HepG2 (cell line): ENCODE results near the gene CBLN3. TPM values are rescaled to one million over a fixed set of nuclear protein-coding genes. Genes with fewer than 3 reads are reported as not detected.

Experiments used
- ATAC-seq: fragments of 200-7000 bp; cut with Tn5 transposase; 3 replicates; pipeline ENCODE4 v1.9.1; 2020; ENCODE audit warnings: mild to moderate bottlenecking, moderate library complexity
- BruUV-seq: library from RNA; stranded (reverse); fragments of 400-500 nt; replicated peaks from 2 replicates; lab custom pipeline; 2021; lab: Mats Ljungman, UMichigan
- CTCF ChIA-PET: fragments of 300-600 bp; formaldehyde crosslinking; extraction: SDS; loops from one replicate; lab custom pipeline; 2021; ENCODE audit warnings: low total read pairs, inconsistent platforms, low intra/inter-chr PET ratio; lab: Yijun Ruan, JAX
- POLR2A ChIA-PET: fragments of 350-600 bp; sonication (Branson Sonifier 250); formaldehyde crosslinking; loops from one replicate; lab custom pipeline; 2020; ENCODE audit warnings: antibody characterized with exemption, inconsistent platforms; lab: Yijun Ruan, JAX
- DNase-seq: peaks from one replicate; pipeline ENCODE4 v3.0.0-alpha.2; 2015; ENCODE audit warnings: low spot score
- FAIRE-seq: peaks from 3 replicates; lab custom pipeline; 2011; peaks lifted over from hg19 to GRCh38; lab: Jason Lieb, UNC
- H2AFZ ChIP-seq: one replicate; pipeline ENCODE4 v1.6.1; 2011; ENCODE audit warnings: low read length, inconsistent platforms
- H3K27ac ChIP-seq: fragments of 300-600 bp; 3 replicates; pipeline ENCODE4 v1.8.0; 2011; ENCODE audit warnings: mixed run types, mild to moderate bottlenecking, mixed read lengths, low read length, inconsistent platforms; ENCODE audit not compliant: insufficient read depth; ENCODE audit errors: extremely low read length
- H3K27me3 ChIP-seq, 2 experiments: fragments of 200-600 bp in 1 of 2; 2 replicates in 1 of 2; 3 replicates in 1 of 2; pipeline versions ENCODE4 v1.6.0 to v1.8.0; 2011; ENCODE audit warnings: low read length in 2 of 2, mild to moderate bottlenecking in 2 of 2, moderate library complexity in 2 of 2, inconsistent platforms in 1 of 2; ENCODE audit not compliant: insufficient read depth in 2 of 2, control insufficient read depth in 1 of 2
- H3K36me3 ChIP-seq, 2 experiments: fragments of 200-600 bp in 1 of 2; replicated peaks in 1 of 2; 2 replicates in 1 of 2; 3 replicates in 1 of 2; pipeline versions ENCODE4 v1.5.1 to v1.8.0; 2011; ENCODE audit warnings: low read length in 2 of 2, inconsistent platforms in 1 of 2; ENCODE audit not compliant: insufficient read depth in 2 of 2, control insufficient read depth in 1 of 2
- H3K4me1 ChIP-seq: 2 replicates; pipeline ENCODE4 v1.5.1; 2012; ENCODE audit warnings: low read length, inconsistent platforms; ENCODE audit not compliant: insufficient read depth
- H3K4me2 ChIP-seq: 2 replicates; pipeline ENCODE4 v1.6.0; 2011; ENCODE audit warnings: low read depth, low read length, inconsistent platforms
- H3K4me3 ChIP-seq, 3 experiments: fragments of 200-600 bp in 1 of 3; sonication (generic), shearing (Covaris generic) in 1 of 3; replicated peaks in 1 of 3; 2 replicates each; pipeline ENCODE4 v1.5.1; 2011 to 2016; ENCODE audit warnings: low read length in 3 of 3, inconsistent platforms in 2 of 3, low read depth in 2 of 3, mild to moderate bottlenecking in 2 of 3, control low read depth in 1 of 3, mixed read lengths in 1 of 3; ENCODE audit not compliant: insufficient read depth in 1 of 3
- H3K79me2 ChIP-seq: one replicate; pipeline ENCODE4 v1.6.1; 2011; ENCODE audit warnings: low read length, inconsistent platforms; ENCODE audit not compliant: insufficient read depth
- H3K9ac ChIP-seq: 2 replicates; pipeline ENCODE4 v1.6.0; 2011; ENCODE audit warnings: mild to moderate bottlenecking, low read depth, low read length, inconsistent platforms; ENCODE audit not compliant: insufficient read depth
- H3K9me3 ChIP-seq: 2 replicates; pipeline ENCODE4 v1.5.1; 2012; ENCODE audit warnings: mild to moderate bottlenecking, low read length
- H4K20me1 ChIP-seq: 2 replicates; pipeline ENCODE4 v1.6.0; 2011; ENCODE audit warnings: inconsistent platforms, mild to moderate bottlenecking, low read length, moderate library complexity; ENCODE audit not compliant: insufficient read depth
- GFI1 ChIP-seq: sonication (generic); formaldehyde crosslinking; IDR thresholded peaks from 2 replicates; pipeline ENCODE4 v1.5.0; 2020; ENCODE audit warnings: missing genetic modification reagents, mild to moderate bottlenecking, borderline replicate concordance
- MAFG ChIP-seq: sonication (generic); formaldehyde crosslinking; IDR thresholded peaks from 2 replicates; pipeline ENCODE4 v1.5.1; 2020; ENCODE audit warnings: mild to moderate bottlenecking, missing genetic modification reagents
- MLLT10 ChIP-seq: sonication (generic); formaldehyde crosslinking; IDR thresholded peaks from 2 replicates; pipeline ENCODE4 v1.4.0; 2020; ENCODE audit warnings: missing genetic modification reagents
- NFKB2 ChIP-seq: sonication (generic); formaldehyde crosslinking; IDR thresholded peaks from 2 replicates; pipeline ENCODE4 v1.4.0; 2020; ENCODE audit warnings: missing genetic modification reagents, borderline replicate concordance
- ZBTB42 ChIP-seq: sonication (generic); formaldehyde crosslinking; IDR thresholded peaks from 2 replicates; pipeline ENCODE4 v1.5.0; 2020; ENCODE audit warnings: mild to moderate bottlenecking, missing genetic modification reagents
- ZNF3 ChIP-seq: IDR thresholded peaks from 2 replicates; pipeline ENCODE4 v1.7.0; 2017; ENCODE audit warnings: inconsistent platforms
- ZNF33B ChIP-seq: sonication (generic); formaldehyde crosslinking; IDR thresholded peaks from 2 replicates; pipeline ENCODE4 v1.5.1; 2020; ENCODE audit warnings: mild to moderate bottlenecking, missing genetic modification reagents
- ZNF34 ChIP-seq: sonication (generic); formaldehyde crosslinking; IDR thresholded peaks from 2 replicates; pipeline ENCODE4 v1.4.0; 2020; ENCODE audit warnings: mild to moderate bottlenecking, missing genetic modification reagents, borderline replicate concordance
- ZNF768 ChIP-seq: sonication (generic); formaldehyde crosslinking; IDR thresholded peaks from 2 replicates; pipeline ENCODE4 v1.4.0; 2020; ENCODE audit warnings: missing genetic modification reagents
- WGBS: methylation state at CpG from one replicate; pipeline ENCODE4 v1.1.6; 2017; ENCODE audit warnings: low lambda C conversion rate; 5-methylcytosine and 5-hydroxymethylcytosine counted together
- in situ Hi-C: cut with HindIII; loops from 2 replicates; pipeline ENCODE4 v1.10.0; 2017; ENCODE audit warnings: low pct_unique_long_range_greater_than_20kb; ENCODE audit not compliant: extremely low pct_ligation_motif_present
- intact Hi-C: fragments of 100-400 bp; cut with micrococcal nuclease; formaldehyde crosslinking; loops from one replicate; pipeline ENCODE4 v1.10.0; 2022; ENCODE audit not compliant: unreplicated experiment
- polyA plus RNA-seq, 8 experiments: library from polyadenylated mRNA; depleted of rRNA in 3 of 8; stranded (reverse) in 7 of 8; unstranded in 1 of 8; fragments of >200 nt; fragmentation: Illumina TruSeq in 4 of 8; extraction: Trizol in 4 of 8; gene quantifications; 2 replicates each; pipeline versions ENCODE4 v1.2.1 to v1.2.3, GENCODE V29; 2011 to 2016; ENCODE audit warnings: low read depth in 4 of 8, missing spikeins in 1 of 8, mixed read lengths in 1 of 8; ENCODE audit not compliant: insufficient read depth in 1 of 8
- total RNA-seq, 5 experiments: library from RNA; depleted of rRNA; stranded (reverse); fragments of >200 nt; fragmentation: Illumina TruSeq; extraction: Trizol; gene quantifications; 2 replicates each; pipeline ENCODE4 v1.2.3, GENCODE V29; 2016; ENCODE audit warnings: low read depth in 1 of 5
- TF ChIP-seq, protein P1 (sequence below): sonication (generic); formaldehyde crosslinking; IDR thresholded peaks from 2 replicates; pipeline ENCODE4 v1.5.1; 2020; ENCODE audit warnings: mild to moderate bottlenecking, missing genetic modification reagents, borderline replicate concordance
- TF ChIP-seq, protein P2 (sequence below): sonication (generic); formaldehyde crosslinking; IDR thresholded peaks from 2 replicates; pipeline ENCODE4 v1.8.0; 2022; ENCODE audit warnings: missing genetic modification reagents, mild to moderate bottlenecking, inconsistent platforms, borderline replicate concordance
- TF ChIP-seq, protein P3 (sequence below): sonication (generic); formaldehyde crosslinking; IDR thresholded peaks from 2 replicates; pipeline ENCODE4 v1.5.0; 2020; ENCODE audit warnings: mild to moderate bottlenecking, missing genetic modification reagents
- TF ChIP-seq, protein P4 (sequence below): fragments of 450-650 bp; IDR thresholded peaks from 2 replicates; pipeline ENCODE4 v1.6.1; 2017

CBLN3 gene
- total and polyA plus RNA-seq, 2 of the 13 experiments (the other 11 are each of a cell fraction or from before 2014, with no cell fraction given): 0.66 to 0.98 TPM

DNA sequence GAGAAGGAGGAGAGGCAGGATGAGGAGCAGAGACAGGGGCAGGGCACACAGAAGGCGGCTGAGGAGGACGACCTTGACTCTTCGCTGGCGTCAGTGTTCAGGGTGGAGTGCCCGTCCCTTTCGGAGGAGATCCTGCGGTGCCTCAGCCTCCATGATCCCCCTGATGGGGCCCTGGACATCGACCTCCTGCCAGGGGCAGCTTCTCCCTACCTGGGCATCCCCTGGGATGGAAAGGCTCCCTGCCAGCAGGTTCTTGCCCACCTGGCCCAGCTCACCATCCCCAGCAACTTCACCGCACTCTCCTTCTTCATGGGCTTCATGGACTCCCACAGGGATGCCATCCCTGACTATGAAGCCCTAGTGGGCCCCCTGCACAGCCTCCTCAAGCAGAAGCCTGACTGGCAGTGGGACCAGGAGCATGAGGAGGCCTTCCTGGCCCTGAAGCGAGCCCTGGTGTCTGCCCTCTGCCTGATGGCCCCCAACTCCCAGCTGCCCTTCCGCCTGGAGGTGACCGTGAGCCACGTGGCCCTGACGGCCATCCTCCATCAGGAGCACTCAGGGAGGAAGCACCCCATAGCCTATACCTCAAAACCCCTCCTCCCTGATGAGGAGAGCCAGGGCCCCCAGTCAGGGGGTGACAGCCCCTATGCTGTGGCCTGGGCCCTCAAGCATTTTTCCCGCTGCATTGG lies 14.6 kb downstream of the CBLN3 start:
- no peaks in the 10 kb centered on the region for H3K9me3 ChIP-seq
- no peak for ATAC-seq
- no peak for FAIRE-seq
- POLR2A ChIA-PET: interaction anchor here (1.9 kb wide), 1 partner anchor 15 kb away, joined by 9 read pairs; the partner anchor contains the start of genes CBLN3 and KHNYN
- intact Hi-C loops (no loop called here), in situ Hi-C loops (no loop called here)
- H3K4me3 ChIP-seq: no peak overlapping the region
- H3K79me2 ChIP-seq: no peaks in the 10 kb centered on the region
- no peak overlapping the region for H2AFZ ChIP-seq
- H3K27ac ChIP-seq: no peak overlapping the region
- H3K4me1 ChIP-seq: no peaks in the 10 kb centered on the region
- CTCF ChIA-PET: no interaction called here
- H3K36me3 ChIP-seq: no peaks in the 10 kb centered on the region
- H4K20me1 ChIP-seq: no peaks in the 10 kb centered on the region
- no peak for DNase-seq
- H3K9ac ChIP-seq: no peak overlapping the region
- no TSS peak for BruUV-seq
- no peak overlapping the region for H3K4me2 ChIP-seq
- H3K27me3 ChIP-seq: peaks cover 0 to under 1% of the 10 kb centered on the region in 2 experiments; a peak in 2 of 5 replicates
- WGBS: 68% methylated on average over 15 of the region's 15 CpGs
- TF ChIP-seq ZNF33B (CRISPR knock-in tag): no peak
- TF ChIP-seq, protein P1, sequence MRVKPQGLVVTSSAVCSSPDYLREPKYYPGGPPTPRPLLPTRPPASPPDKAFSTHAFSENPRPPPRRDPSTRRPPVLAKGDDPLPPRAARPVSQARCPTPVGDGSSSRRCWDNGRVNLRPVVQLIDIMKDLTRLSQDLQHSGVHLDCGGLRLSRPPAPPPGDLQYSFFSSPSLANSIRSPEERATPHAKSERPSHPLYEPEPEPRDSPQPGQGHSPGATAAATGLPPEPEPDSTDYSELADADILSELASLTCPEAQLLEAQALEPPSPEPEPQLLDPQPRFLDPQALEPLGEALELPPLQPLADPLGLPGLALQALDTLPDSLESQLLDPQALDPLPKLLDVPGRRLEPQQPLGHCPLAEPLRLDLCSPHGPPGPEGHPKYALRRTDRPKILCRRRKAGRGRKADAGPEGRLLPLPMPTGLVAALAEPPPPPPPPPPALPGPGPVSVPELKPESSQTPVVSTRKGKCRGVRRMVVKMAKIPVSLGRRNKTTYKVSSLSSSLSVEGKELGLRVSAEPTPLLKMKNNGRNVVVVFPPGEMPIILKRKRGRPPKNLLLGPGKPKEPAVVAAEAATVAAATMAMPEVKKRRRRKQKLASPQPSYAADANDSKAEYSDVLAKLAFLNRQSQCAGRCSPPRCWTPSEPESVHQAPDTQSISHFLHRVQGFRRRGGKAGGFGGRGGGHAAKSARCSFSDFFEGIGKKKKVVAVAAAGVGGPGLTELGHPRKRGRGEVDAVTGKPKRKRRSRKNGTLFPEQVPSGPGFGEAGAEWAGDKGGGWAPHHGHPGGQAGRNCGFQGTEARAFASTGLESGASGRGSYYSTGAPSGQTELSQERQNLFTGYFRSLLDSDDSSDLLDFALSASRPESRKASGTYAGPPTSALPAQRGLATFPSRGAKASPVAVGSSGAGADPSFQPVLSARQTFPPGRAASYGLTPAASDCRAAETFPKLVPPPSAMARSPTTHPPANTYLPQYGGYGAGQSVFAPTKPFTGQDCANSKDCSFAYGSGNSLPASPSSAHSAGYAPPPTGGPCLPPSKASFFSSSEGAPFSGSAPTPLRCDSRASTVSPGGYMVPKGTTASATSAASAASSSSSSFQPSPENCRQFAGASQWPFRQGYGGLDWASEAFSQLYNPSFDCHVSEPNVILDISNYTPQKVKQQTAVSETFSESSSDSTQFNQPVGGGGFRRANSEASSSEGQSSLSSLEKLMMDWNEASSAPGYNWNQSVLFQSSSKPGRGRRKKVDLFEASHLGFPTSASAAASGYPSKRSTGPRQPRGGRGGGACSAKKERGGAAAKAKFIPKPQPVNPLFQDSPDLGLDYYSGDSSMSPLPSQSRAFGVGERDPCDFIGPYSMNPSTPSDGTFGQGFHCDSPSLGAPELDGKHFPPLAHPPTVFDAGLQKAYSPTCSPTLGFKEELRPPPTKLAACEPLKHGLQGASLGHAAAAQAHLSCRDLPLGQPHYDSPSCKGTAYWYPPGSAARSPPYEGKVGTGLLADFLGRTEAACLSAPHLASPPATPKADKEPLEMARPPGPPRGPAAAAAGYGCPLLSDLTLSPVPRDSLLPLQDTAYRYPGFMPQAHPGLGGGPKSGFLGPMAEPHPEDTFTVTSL (CRISPR knock-in tag): no peak
- TF ChIP-seq, protein P2, sequence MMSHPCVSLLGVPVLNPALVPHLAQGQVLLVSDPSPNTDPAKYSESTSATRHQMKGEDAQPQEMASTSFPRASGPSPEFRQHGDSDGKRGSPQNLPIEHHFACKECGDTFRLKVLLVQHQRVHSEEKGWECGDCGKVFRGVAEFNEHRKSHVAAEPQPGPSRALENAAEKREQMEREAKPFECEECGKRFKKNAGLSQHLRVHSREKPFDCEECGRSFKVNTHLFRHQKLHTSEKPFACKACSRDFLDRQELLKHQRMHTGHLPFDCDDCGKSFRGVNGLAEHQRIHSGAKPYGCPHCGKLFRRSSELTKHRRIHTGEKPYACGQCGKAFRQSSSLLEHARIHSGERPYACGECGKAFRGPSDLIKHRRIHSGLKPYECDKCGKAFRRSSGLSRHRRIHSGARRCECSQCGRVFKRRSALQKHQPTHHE (CRISPR knock-in tag): no peak
- TF ChIP-seq MLLT10: no peak
- TF ChIP-seq ZNF3 (CRISPR knock-in tag): no peak
- no peak for TF ChIP-seq ZNF34 (CRISPR knock-in tag)
- TF ChIP-seq, protein P3, sequence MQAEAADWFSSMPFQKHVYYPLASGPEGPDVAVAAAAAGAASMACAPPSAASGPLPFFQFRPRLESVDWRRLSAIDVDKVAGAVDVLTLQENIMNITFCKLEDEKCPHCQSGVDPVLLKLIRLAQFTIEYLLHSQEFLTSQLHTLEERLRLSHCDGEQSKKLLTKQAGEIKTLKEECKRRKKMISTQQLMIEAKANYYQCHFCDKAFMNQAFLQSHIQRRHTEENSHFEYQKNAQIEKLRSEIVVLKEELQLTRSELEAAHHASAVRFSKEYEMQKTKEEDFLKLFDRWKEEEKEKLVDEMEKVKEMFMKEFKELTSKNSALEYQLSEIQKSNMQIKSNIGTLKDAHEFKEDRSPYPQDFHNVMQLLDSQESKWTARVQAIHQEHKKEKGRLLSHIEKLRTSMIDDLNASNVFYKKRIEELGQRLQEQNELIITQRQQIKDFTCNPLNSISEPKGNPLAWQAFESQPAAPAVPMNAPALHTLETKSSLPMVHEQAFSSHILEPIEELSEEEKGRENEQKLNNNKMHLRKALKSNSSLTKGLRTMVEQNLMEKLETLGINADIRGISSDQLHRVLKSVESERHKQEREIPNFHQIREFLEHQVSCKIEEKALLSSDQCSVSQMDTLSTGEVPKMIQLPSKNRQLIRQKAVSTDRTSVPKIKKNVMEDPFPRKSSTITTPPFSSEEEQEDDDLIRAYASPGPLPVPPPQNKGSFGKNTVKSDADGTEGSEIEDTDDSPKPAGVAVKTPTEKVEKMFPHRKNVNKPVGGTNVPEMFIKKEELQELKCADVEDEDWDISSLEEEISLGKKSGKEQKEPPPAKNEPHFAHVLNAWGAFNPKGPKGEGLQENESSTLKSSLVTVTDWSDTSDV: 0 out of 2 replicates have a peak, but pooled peaks have one; percentile 44
- 0 out of 2 replicates have a peak, but pooled peaks have one; percentile 12 for TF ChIP-seq NFKB2 (CRISPR knock-in tag)
- TF ChIP-seq, protein P4, sequence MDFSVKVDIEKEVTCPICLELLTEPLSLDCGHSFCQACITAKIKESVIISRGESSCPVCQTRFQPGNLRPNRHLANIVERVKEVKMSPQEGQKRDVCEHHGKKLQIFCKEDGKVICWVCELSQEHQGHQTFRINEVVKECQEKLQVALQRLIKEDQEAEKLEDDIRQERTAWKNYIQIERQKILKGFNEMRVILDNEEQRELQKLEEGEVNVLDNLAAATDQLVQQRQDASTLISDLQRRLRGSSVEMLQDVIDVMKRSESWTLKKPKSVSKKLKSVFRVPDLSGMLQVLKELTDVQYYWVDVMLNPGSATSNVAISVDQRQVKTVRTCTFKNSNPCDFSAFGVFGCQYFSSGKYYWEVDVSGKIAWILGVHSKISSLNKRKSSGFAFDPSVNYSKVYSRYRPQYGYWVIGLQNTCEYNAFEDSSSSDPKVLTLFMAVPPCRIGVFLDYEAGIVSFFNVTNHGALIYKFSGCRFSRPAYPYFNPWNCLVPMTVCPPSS: no peak
- no peak for TF ChIP-seq MAFG
- TF ChIP-seq ZNF768 (CRISPR knock-in tag): 0 out of 2 replicates have a peak, but pooled peaks have one; percentile 13
- no peak for TF ChIP-seq GFI1 (CRISPR knock-in tag)
- peak; percentile 26; the same call in 1 of the 2 replicates for TF ChIP-seq ZBTB42
